Loucy (cell line): ENCODE results near the gene IPPK.

Experiments used
- EZH2phosphoT487 ChIP-seq: fragments of 200-600 bp; IDR thresholded peaks from 2 replicates; pipeline ENCODE4 v1.6.1; 2018; ENCODE audit warnings: antibody characterized with exemption, mild to moderate bottlenecking, moderate library complexity, borderline replicate concordance
- TF ChIP-seq, protein P1 (sequence below): fragments of 200-600 bp; sonication (generic); conservative IDR thresholded peaks from 2 replicates; pipeline ENCODE4 v1.5.1; 2014; ENCODE audit warnings: mild to moderate bottlenecking, antibody characterized with exemption, low read length

DNA sequence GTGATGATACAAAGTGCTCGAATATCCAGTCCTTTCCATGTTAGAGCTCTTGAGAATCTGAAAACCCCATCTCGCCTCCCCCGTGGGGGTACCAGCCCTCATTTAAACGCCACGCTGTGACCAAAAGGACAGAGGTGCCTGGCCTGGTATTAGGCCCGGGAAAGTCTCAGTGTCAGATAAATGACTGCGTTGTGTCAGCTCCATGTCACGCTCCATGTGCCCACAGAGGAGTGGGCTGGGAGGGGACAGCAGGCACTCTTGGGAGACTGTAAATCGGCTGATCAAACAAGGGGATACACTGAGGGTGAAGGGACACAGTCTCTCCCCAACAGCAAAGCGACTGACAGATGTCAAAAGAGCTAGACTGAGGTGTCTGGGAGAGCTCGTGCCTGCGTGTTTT lies 68.5 kb downstream of the IPPK start:
- TF ChIP-seq, protein P1, sequence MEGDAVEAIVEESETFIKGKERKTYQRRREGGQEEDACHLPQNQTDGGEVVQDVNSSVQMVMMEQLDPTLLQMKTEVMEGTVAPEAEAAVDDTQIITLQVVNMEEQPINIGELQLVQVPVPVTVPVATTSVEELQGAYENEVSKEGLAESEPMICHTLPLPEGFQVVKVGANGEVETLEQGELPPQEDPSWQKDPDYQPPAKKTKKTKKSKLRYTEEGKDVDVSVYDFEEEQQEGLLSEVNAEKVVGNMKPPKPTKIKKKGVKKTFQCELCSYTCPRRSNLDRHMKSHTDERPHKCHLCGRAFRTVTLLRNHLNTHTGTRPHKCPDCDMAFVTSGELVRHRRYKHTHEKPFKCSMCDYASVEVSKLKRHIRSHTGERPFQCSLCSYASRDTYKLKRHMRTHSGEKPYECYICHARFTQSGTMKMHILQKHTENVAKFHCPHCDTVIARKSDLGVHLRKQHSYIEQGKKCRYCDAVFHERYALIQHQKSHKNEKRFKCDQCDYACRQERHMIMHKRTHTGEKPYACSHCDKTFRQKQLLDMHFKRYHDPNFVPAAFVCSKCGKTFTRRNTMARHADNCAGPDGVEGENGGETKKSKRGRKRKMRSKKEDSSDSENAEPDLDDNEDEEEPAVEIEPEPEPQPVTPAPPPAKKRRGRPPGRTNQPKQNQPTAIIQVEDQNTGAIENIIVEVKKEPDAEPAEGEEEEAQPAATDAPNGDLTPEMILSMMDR = no peak
- no peak for TF ChIP-seq EZH2phosphoT487
